GM12891 (cell line): ENCODE data around the gene ETNK2.

Source experiments
- PAX5 ChIP-seq: IDR thresholded peaks from 2 replicates; pipeline ENCODE4 v1.6.1; 2011; ENCODE audit warnings: low read length, moderate library complexity, mild to moderate bottlenecking; ENCODE audit not compliant: insufficient read depth, severe bottlenecking
- POLR2A ChIP-seq: IDR thresholded peaks from 2 replicates; pipeline ENCODE4 v1.6.1; 2011; ENCODE audit warnings: low read depth, low read length, control low read depth
- POLR2AphosphoS5 ChIP-seq: IDR thresholded peaks from 2 replicates; pipeline ENCODE4 v1.6.1; 2011; ENCODE audit warnings: low read depth, low read length, control low read depth
- POU2F2 ChIP-seq: IDR thresholded peaks from 2 replicates; pipeline ENCODE4 v1.6.1; 2011; ENCODE audit warnings: low read depth, mild to moderate bottlenecking, control low read depth, low read length, moderate library complexity
- SPI1 ChIP-seq: IDR thresholded peaks from 2 replicates; pipeline ENCODE4 v1.6.1; 2011; ENCODE audit warnings: low read depth, low read length, control low read depth
- TAF1 ChIP-seq: IDR thresholded peaks from 2 replicates; pipeline ENCODE4 v1.6.1; 2011; ENCODE audit warnings: low read depth, low read length, control low read depth

- no peak for TF ChIP-seq POLR2A
- TF ChIP-seq POU2F2 = no peak
- no peak for TF ChIP-seq POLR2AphosphoS5
- no peak for TF ChIP-seq PAX5
- no peak for TF ChIP-seq SPI1
- no peak for TF ChIP-seq TAF1
Observed at GRCh38 chr1:204174958-204175357, 23.1 kb upstream of the ETNK2 start.
